Upper lobe of left lung (tissue), 4 donors: ENCODE results near the gene TXNDC15.

Experiments used
- POLR2AphosphoS5 ChIP-seq, 2 donors: sonication (generic); formaldehyde crosslinking; IDR thresholded peaks; one replicate each; pipeline ENCODE4 v1.5.1; 2017; ENCODE audit warnings: antibody characterized with exemption in 2 of 2
- TF ChIP-seq, protein P1 (sequence below), 6 experiments: fragments of 450-650 bp in 4 of 6; fragments of 200-600 bp in 2 of 6; sonication (generic) in 2 of 6; IDR thresholded peaks; one replicate each; pipeline ENCODE4 v1.5.1; 2016 to 2019; ENCODE audit warnings: antibody characterized with exemption in 6 of 6

DNA sequence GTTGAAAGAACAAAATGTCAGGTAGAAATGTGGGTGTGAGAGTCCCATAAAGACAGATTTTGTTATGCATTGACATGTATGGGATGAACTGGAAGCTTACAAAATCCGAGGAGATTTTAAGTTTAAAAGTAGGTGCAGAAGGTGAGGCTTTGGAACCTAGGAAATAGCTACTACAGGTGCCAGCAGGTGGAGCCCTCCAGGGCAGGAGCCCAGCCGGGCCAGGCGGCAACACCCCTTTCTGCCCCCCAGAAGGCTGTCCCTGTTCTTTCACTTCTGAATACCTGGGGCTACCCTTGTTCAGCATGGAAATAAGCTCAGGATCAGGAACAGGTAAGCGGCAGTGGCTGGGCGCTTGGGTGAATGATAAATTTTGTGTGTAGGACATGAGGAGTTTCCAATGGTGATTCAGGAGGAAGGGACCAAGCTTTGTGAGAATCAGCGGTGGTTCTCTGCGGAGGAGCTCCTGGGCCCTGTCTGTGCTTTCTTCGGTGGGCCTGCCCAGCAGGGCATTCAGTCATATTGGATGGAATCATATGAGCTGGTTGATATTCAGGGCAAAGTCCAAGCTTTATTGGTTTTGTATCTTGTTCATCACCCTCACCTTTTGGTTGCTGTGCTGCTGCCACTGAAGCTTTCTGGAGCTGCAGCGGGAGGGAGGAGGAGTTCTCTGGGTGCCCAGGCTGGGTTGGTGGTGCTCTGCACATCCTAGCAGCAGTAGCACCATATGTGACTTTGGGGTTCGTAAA lies 43.1 kb downstream of the TXNDC15 start:
- no peak for TF ChIP-seq POLR2AphosphoS5 (IDR thresholded peaks at IDR 0.05)
- TF ChIP-seq, protein P1, sequence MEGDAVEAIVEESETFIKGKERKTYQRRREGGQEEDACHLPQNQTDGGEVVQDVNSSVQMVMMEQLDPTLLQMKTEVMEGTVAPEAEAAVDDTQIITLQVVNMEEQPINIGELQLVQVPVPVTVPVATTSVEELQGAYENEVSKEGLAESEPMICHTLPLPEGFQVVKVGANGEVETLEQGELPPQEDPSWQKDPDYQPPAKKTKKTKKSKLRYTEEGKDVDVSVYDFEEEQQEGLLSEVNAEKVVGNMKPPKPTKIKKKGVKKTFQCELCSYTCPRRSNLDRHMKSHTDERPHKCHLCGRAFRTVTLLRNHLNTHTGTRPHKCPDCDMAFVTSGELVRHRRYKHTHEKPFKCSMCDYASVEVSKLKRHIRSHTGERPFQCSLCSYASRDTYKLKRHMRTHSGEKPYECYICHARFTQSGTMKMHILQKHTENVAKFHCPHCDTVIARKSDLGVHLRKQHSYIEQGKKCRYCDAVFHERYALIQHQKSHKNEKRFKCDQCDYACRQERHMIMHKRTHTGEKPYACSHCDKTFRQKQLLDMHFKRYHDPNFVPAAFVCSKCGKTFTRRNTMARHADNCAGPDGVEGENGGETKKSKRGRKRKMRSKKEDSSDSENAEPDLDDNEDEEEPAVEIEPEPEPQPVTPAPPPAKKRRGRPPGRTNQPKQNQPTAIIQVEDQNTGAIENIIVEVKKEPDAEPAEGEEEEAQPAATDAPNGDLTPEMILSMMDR (IDR thresholded peaks at IDR 0.05): no peak
